GM10266 (cell line): ENCODE data around the gene KCNK17.
A peak's percentile ranks its signal among the peaks of the same experiment; 100 is the strongest.

Source experiments
- DNase-seq: peaks from one replicate; pipeline ENCODE4 v3.0.0; 2012; ENCODE audit errors: extremely low spot score
- TF ChIP-seq, protein P1 (sequence below): IDR thresholded peaks from 2 replicates; pipeline ENCODE4 v1.5.1; 2012; ENCODE audit warnings: mild to moderate bottlenecking, low read depth; ENCODE audit not compliant: control insufficient read depth, insufficient read depth; ENCODE audit errors: missing control alignments

The KCNK17 gene

GRCh38 chr6:39301606-39302005, 12.6 kb downstream of the KCNK17 start:
- TF ChIP-seq, protein P1, sequence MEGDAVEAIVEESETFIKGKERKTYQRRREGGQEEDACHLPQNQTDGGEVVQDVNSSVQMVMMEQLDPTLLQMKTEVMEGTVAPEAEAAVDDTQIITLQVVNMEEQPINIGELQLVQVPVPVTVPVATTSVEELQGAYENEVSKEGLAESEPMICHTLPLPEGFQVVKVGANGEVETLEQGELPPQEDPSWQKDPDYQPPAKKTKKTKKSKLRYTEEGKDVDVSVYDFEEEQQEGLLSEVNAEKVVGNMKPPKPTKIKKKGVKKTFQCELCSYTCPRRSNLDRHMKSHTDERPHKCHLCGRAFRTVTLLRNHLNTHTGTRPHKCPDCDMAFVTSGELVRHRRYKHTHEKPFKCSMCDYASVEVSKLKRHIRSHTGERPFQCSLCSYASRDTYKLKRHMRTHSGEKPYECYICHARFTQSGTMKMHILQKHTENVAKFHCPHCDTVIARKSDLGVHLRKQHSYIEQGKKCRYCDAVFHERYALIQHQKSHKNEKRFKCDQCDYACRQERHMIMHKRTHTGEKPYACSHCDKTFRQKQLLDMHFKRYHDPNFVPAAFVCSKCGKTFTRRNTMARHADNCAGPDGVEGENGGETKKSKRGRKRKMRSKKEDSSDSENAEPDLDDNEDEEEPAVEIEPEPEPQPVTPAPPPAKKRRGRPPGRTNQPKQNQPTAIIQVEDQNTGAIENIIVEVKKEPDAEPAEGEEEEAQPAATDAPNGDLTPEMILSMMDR = peak; percentile 26
- no peak for DNase-seq

- no peak for DNase-seq
- TF ChIP-seq, protein P1 = no peak
Measured at GRCh38 chr6:39300739-39301138, 13.5 kb downstream of the KCNK17 start.

DNA sequence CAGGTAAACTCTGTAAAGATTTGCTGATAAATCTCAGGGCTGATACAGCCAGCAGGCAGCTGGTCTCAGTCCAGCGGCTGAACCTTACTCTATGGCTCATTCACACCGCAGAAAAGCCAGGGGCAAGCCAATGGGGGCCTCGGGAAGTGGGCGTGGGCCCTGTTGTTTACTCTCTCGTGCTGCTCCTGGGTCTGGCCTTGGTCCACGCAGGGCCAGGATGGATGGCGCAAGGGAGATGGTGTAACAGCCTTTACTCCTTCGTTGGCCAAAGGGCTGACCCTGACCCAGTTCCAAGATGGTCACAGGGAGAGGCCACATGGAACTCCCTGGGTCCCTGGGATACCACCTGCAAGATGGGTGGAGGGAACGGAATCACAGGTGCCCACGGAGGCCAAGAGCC, 16.2 kb downstream of the KCNK17 start:
- no peak for DNase-seq
- TF ChIP-seq, protein P1 = no peak

DNA sequence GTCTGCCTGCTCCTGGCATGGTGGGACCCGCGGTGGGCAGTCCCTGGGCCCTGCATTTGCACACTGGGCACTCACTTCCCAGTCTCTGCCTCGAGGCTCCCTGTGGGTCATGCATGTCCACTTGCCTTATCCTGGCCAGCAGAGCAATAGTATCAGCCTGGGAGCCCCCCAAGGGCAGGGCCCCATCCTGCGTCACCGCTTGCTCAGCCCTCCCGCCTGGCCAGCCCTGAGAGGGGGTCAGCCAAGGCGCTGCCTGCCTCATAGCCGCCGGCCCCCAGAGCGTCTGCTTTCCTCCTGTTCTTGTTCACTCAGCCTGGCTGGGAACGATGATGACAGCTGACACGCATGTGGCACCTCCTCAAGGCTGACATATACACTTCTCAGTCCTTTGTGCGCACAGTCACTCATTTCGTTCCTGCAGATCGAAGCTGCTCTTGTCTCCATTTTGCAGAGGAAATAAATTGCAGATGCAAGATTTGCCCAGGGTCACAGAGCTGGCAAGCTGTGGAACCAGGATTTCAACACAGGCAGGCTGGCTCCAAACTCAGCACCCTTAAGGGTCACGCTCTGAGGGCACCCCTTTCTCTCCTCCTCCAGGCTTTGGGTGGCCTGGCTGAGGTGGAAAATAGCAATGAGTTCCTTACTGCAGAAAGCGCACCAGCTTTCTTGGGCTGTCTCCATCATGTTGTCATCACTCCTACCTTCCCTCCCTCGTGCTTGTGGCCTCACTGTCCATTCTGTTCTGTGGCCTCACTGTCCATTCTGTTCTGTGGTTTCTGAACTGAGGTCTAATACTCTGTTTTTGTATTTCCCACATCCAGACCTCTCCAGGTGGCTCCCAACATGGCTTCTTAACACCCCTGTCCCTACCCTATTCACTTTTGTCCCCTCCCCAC, 17.2 kb downstream of the KCNK17 start:
- TF ChIP-seq, protein P1 = no peak

GRCh38 chr6:39295611-39296011, 18.6 kb downstream of the KCNK17 start:
- DNase-seq = no peak
- TF ChIP-seq, protein P1 = no peak

More for the DNA sequence above, 17.2 kb downstream of the KCNK17 start:
- DNase-seq = no peak

- TF ChIP-seq, protein P1 = no peak
- no peak for DNase-seq
Measured at GRCh38 chr6:39294899-39295298, 19.3 kb downstream of the KCNK17 start.

GRCh38 chr6:39294133-39294532, 20.1 kb downstream of the KCNK17 start:
- TF ChIP-seq, protein P1 = no peak
- DNase-seq = no peak
